GM12892 (cell line): ENCODE results near the gene ACKR4.

Experiments used
- POLR2A ChIP-seq: IDR thresholded peaks from 2 replicates; pipeline ENCODE4 v1.6.1; 2011; ENCODE audit warnings: low read depth, low read length, control low read depth
- TAF1 ChIP-seq: IDR thresholded peaks from 2 replicates; pipeline ENCODE4 v1.6.1; 2011; ENCODE audit warnings: low read depth, mild to moderate bottlenecking, control low read depth, low read length, borderline replicate concordance

DNA sequence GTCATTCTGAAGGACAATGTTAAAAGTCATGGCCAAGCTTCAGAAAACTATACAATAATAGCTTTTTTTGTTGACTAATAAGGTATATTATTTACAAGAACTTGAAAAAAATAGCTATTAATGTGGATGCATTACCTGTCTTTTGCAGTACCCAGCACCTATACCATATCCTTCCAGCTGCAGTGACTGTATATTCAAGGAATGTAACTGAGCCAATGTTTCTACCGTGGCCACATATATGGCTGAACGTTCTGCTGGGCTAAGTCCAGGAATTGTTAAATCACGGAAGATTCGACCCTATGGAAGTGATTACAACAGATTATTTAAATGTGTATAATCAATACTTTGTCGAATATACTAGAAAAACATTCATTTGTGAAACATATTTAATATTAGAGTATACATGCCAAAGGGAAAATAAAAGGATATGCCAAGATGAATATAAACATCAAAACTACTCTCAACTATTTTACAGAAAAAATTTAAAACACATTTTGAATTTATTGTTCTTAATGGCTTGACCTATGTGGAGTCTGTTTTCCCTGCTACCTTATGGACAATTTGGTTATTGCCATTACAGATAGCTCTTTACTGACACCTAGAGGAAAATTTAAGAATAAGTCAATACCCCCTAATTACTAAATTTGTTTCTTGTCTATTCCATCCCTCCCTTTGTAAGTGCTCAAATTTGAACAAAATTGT is 44.9 kb downstream of the ACKR4 start:
- TF ChIP-seq POLR2A (no peak), TAF1 (no peak)
